ENCODE results near the gene MAST2.

Gene MAST2

DNA sequence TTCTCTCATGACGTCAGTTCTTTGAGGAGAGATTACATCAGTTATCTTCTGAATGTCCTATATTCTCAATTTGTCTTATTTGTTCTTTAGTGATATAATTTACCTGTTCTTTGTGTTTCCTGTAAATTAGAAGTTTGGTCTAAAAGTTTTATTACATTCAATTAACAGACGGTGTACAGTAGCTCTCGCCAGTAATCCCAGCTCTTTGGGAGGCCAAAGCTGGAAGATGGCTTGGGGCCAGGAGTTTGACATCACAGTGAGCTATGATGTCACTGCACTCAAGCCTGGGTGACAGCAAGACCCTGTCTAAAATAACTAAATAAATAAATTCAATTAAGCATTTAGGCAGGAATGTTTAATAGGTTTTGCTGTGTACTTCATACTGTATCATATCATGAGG, 27.6 kb upstream of the MAST2 start:
- TF ChIP-seq ZFX (IDR thresholded peaks at IDR 0.05) = no peak
- TF ChIP-seq, protein P1, sequence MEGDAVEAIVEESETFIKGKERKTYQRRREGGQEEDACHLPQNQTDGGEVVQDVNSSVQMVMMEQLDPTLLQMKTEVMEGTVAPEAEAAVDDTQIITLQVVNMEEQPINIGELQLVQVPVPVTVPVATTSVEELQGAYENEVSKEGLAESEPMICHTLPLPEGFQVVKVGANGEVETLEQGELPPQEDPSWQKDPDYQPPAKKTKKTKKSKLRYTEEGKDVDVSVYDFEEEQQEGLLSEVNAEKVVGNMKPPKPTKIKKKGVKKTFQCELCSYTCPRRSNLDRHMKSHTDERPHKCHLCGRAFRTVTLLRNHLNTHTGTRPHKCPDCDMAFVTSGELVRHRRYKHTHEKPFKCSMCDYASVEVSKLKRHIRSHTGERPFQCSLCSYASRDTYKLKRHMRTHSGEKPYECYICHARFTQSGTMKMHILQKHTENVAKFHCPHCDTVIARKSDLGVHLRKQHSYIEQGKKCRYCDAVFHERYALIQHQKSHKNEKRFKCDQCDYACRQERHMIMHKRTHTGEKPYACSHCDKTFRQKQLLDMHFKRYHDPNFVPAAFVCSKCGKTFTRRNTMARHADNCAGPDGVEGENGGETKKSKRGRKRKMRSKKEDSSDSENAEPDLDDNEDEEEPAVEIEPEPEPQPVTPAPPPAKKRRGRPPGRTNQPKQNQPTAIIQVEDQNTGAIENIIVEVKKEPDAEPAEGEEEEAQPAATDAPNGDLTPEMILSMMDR (conservative IDR thresholded peaks at IDR 0.05) = no peak
- H3K27ac ChIP-seq = no peak overlapping the region

- H3K27ac ChIP-seq = no peak overlapping the region
- TF ChIP-seq ZFX (IDR thresholded peaks at IDR 0.05) = no peak
- TF ChIP-seq, protein P1 (conservative IDR thresholded peaks at IDR 0.05) = no peak
Observed at GRCh38 chr1:45785583-45785982, 17.8 kb upstream of the MAST2 start.

- H3K27ac ChIP-seq = no peak overlapping the region
- TF ChIP-seq, protein P1 (conservative IDR thresholded peaks at IDR 0.05) = no peak
- no peak for TF ChIP-seq ZFX (IDR thresholded peaks at IDR 0.05)
Observed at GRCh38 chr1:45787905-45788304, 15.5 kb upstream of the MAST2 start.

GRCh38 chr1:45789601-45790000, 13.8 kb upstream of the MAST2 start:
- TF ChIP-seq ZFX (IDR thresholded peaks at IDR 0.05) = no peak
- TF ChIP-seq, protein P1 (conservative IDR thresholded peaks at IDR 0.05) = no peak
- no peak overlapping the region for H3K27ac ChIP-seq

DNA sequence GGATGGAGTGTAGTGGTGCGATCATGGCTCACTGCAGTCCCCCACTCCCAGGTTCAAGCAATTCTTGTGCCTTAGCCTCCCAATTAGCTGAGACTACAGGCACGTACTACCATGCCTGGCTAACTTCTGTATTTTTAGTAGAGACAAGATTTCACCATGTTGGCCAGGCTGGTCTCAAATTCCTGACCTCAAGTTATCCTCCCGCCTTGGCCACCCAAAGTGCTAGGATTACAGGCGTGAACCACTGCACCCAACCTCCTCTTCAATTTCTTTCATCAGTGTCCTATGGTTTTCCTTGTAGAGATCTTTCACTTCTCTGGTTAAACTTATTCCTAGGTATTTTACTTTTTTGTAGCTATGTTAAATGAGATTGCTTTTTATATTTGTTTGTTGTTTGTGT, 10.7 kb upstream of the MAST2 start:
- H3K27ac ChIP-seq = no peak overlapping the region

GRCh38 chr1:45793942-45794604, 9.3 kb upstream of the MAST2 start:
- no peak overlapping the region for H3K27ac ChIP-seq
- TF ChIP-seq, protein P1 (conservative IDR thresholded peaks at IDR 0.05) = no peak
- TF ChIP-seq ZFX (IDR thresholded peaks at IDR 0.05) = no peak

More for the DNA sequence above, 10.7 kb upstream of the MAST2 start:
- no peak for TF ChIP-seq ZFX (IDR thresholded peaks at IDR 0.05)
- TF ChIP-seq, protein P1 (conservative IDR thresholded peaks at IDR 0.05) = no peak

DNA sequence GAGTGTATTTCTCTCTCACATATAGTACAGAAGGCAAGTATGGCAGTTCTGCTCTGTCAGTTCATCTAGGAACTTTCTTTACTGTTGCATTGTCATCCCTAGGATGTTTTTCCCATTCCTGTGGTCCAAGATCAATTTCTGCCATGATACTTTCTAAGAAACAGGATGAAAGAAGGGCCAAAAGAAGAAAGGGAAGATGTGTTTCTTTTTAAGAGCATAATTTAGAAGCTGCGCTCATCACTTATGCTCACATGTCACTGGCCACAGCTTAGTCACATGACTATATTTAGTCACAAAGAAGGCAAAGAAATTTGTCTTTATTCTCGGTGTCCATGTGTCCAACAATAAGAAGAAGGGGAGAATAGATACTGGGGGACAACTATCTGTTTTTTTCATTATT, 7.0 kb upstream of the MAST2 start:
- TF ChIP-seq, protein P1 (conservative IDR thresholded peaks at IDR 0.05) = no peak
- no peak for TF ChIP-seq ZFX (IDR thresholded peaks at IDR 0.05)
- no peak overlapping the region for H3K27ac ChIP-seq

Data from C4-2B (cell line).